K562 (cell line): ENCODE measurements around the gene HADH. TPM values are rescaled to one million over a fixed set of nuclear protein-coding genes. Genes with fewer than 3 reads are reported as not detected.
A peak's percentile ranks its signal among the peaks of the same experiment; 100 is the strongest.

Experiments
- FOXP1 ChIP-seq: sonication (generic); formaldehyde crosslinking; IDR thresholded peaks from 2 replicates; pipeline ENCODE4 v1.8.0; 2022; ENCODE audit warnings: mild to moderate bottlenecking, missing genetic modification reagents
- PBX2 ChIP-seq, 2 experiments: IDR thresholded peaks in 1 of 2; conservative IDR thresholded peaks in 1 of 2; 2 replicates each; pipeline ENCODE4 v1.6.1; 2016; ENCODE audit warnings: low read depth in 2 of 2, mild to moderate bottlenecking in 1 of 2, missing compliant biosample characterization in 1 of 2, missing genetic modification characterization in 1 of 2, moderate library complexity in 1 of 2
- TFAP4 ChIP-seq: sonication (generic); formaldehyde crosslinking; IDR thresholded peaks from 2 replicates; pipeline ENCODE4 v1.8.0; 2022; ENCODE audit warnings: missing genetic modification reagents, mild to moderate bottlenecking, moderate library complexity, borderline replicate concordance
- ZBTB33 ChIP-seq: sonication (generic); formaldehyde crosslinking; IDR thresholded peaks from 2 replicates; pipeline ENCODE4 v1.8.1; 2023; ENCODE audit warnings: mild to moderate bottlenecking, missing genetic modification reagents
- ZNF232 ChIP-seq: sonication (generic); formaldehyde crosslinking; IDR thresholded peaks from 2 replicates; pipeline ENCODE4 v1.8.0; 2022; ENCODE audit warnings: mild to moderate bottlenecking, missing genetic modification reagents
- ZNF253 ChIP-seq: fragments of 250-450 bp; sonication (Bioruptor Pico); conservative IDR thresholded peaks from 2 replicates; pipeline ENCODE4 v1.6.1; 2021; ENCODE audit warnings: mild to moderate bottlenecking
- ZNF445 ChIP-seq: fragments of 250-450 bp; sonication (Bioruptor Pico); IDR thresholded peaks from 2 replicates; pipeline ENCODE4 v1.4.0; 2020; ENCODE audit warnings: low read depth, mild to moderate bottlenecking, moderate library complexity
- ZNF551 ChIP-seq: fragments of 250-450 bp; sonication (Bioruptor Pico); IDR thresholded peaks from 2 replicates; pipeline ENCODE4 v1.5.0; 2021; ENCODE audit warnings: mild to moderate bottlenecking, moderate library complexity
- ZNF609 ChIP-seq: sonication (generic); formaldehyde crosslinking; IDR thresholded peaks from 2 replicates; pipeline ENCODE4 v1.8.1; 2023; ENCODE audit warnings: missing genetic modification reagents, mild to moderate bottlenecking, borderline replicate concordance
- ZNF76 ChIP-seq: fragments of 250-450 bp; sonication (Bioruptor Pico); IDR thresholded peaks from 2 replicates; pipeline ENCODE4 v1.4.0; 2020; ENCODE audit warnings: mild to moderate bottlenecking, moderate library complexity, borderline replicate concordance
- polyA plus RNA-seq, 8 experiments: library from polyadenylated mRNA; depleted of rRNA in 4 of 8; stranded (reverse) in 5 of 8; unstranded in 3 of 8; fragments of >200 nt; fragmentation: Nextera tagmentation in 2 of 8; fragmentation: Illumina TruSeq in 1 of 8; extraction: Ambion mirVana in 2 of 8; extraction: Trizol in 1 of 8; gene quantifications; 2 replicates each; pipeline versions ENCODE4 v1.2.1 to v1.2.3, GENCODE V29; 2011 to 2014; ENCODE audit warnings: inconsistent platforms in 1 of 8, missing spikeins in 1 of 8
- total RNA-seq, 7 experiments: library from RNA; depleted of rRNA in 6 of 7; stranded (reverse); fragments of >200 nt in 6 of 7; fragmentation: Illumina TruSeq in 2 of 7; extraction: Trizol in 2 of 7; gene quantifications; 2 replicates each; pipeline versions ENCODE4 v1.2.1 to v1.2.3, GENCODE V29; 2011 to 2021; ENCODE audit warnings: low replicate concordance in 1 of 7
- TF ChIP-seq, protein P1 (sequence below): fragments of 250-450 bp; sonication (Bioruptor Pico); IDR thresholded peaks from 2 replicates; pipeline ENCODE4 v1.9.0; 2021; ENCODE audit warnings: mild to moderate bottlenecking, inconsistent platforms

HADH gene
- total and polyA plus RNA-seq, 9 of the 15 experiments (the other 6 are each of a cell fraction or from before 2014, with no cell fraction given), result 9.4 to 73.3 (median 32.8) TPM

GRCh38 chr4:107989537-107990386 is at the start of gene HADH (continued):
- TF ChIP-seq ZBTB33, result peak; percentile 62; the same call in 1 of the 2 replicates
- TF ChIP-seq ZNF551 (CRISPR knock-in tag), result no peak
- TF ChIP-seq, protein P1, sequence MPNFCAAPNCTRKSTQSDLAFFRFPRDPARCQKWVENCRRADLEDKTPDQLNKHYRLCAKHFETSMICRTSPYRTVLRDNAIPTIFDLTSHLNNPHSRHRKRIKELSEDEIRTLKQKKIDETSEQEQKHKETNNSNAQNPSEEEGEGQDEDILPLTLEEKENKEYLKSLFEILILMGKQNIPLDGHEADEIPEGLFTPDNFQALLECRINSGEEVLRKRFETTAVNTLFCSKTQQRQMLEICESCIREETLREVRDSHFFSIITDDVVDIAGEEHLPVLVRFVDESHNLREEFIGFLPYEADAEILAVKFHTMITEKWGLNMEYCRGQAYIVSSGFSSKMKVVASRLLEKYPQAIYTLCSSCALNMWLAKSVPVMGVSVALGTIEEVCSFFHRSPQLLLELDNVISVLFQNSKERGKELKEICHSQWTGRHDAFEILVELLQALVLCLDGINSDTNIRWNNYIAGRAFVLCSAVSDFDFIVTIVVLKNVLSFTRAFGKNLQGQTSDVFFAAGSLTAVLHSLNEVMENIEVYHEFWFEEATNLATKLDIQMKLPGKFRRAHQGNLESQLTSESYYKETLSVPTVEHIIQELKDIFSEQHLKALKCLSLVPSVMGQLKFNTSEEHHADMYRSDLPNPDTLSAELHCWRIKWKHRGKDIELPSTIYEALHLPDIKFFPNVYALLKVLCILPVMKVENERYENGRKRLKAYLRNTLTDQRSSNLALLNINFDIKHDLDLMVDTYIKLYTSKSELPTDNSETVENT (CRISPR knock-in tag), result no peak
- TF ChIP-seq ZNF445 (CRISPR knock-in tag), result no peak
- TF ChIP-seq PBX2 (CRISPR knock-in tag; IDR thresholded peaks at IDR 0.05; ENCODE audit: low read depth), result no peak
- TF ChIP-seq PBX2 (tag; conservative IDR thresholded peaks at IDR 0.05; ENCODE audit: low read depth), result no peak
- no peak for TF ChIP-seq ZNF253
- TF ChIP-seq ZNF76 (CRISPR knock-in tag), result no peak
- peak; percentile 95 for TF ChIP-seq TFAP4 (CRISPR knock-in tag)
- no peak; the same call in 1 of the 2 replicates for TF ChIP-seq ZNF232 (CRISPR knock-in tag)
- TF ChIP-seq ZNF609 (CRISPR knock-in tag), result 0 out of 2 replicates have a peak, but pooled peaks have one; percentile 70
- 0 out of 2 replicates have a peak, but pooled peaks have one; percentile 60 for TF ChIP-seq FOXP1 (CRISPR knock-in tag)
